Esophagus squamous epithelium (tissue), 4 donors: Measurements from ENCODE around the gene UACA.

Experiments
- CTCF ChIP-seq, 6 experiments: fragments of 450-650 bp in 4 of 6; fragments of 200-600 bp in 2 of 6; sonication (generic) in 2 of 6; IDR thresholded peaks; one replicate each; pipeline ENCODE4 v1.5.1; 2016 to 2019; ENCODE audit warnings: antibody characterized with exemption in 6 of 6, mild to moderate bottlenecking in 4 of 6, moderate library complexity in 4 of 6
- POLR2A ChIP-seq, 4 donors: fragments of 450-650 bp; IDR thresholded peaks; one replicate each; pipeline ENCODE4 v1.6.1; 2017; ENCODE audit warnings: antibody characterized with exemption in 4 of 4, mild to moderate bottlenecking in 4 of 4, moderate library complexity in 3 of 4

- TF ChIP-seq CTCF (IDR thresholded peaks at IDR 0.05) (no peak), POLR2A (IDR thresholded peaks at IDR 0.05) (no peak)
Observed at GRCh38 chr15:70757627-70758026, 5.7 kb downstream of the UACA start.
